Measurements from ENCODE around the gene LTB4R.

DNA sequence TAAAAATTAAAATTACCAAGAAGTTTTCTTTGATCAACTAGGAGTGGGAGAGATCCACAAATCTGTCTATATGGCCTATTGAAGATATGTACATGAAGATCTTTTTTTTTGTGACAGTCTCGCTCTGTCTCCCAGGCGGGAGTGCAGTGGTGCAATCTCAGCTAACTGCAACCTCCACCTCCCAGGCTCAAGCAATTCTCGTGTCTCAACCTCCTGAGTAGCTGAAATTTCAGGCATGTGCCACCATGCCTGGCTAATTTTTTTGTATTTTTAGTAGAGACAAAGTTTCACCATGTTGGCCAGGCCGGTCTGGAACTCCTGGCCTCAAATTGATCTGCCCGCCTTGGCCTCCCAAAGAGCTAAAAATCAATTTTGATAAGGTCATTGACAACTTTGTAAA, 52.1 kb downstream of the LTB4R start:
- TF ChIP-seq CTCF (IDR thresholded peaks at IDR 0.05; ENCODE audit: poor library complexity, severe bottlenecking), result no peak
- no peak for TF ChIP-seq MXI1 (conservative IDR thresholded peaks at IDR 0.05; ENCODE audit: poor library complexity, severe bottlenecking)
- TF ChIP-seq EP300 (conservative IDR thresholded peaks at IDR 0.05; ENCODE audit: poor library complexity, severe bottlenecking), result no peak
